ENCODE data around the gene TBCD.

Gene TBCD

GRCh38 chr17:82913304-82914043, 161.6 kb downstream of the TBCD start:
- no peaks in the 10 kb centered on the region for H3K27me3 Mint-ChIP-seq (ENCODE audit: low read depth)
- H3K9me3 Mint-ChIP-seq, result no peaks in the 10 kb centered on the region
- DNase-seq (ENCODE audit: low spot score), result no peak
- H3K4me1 Mint-ChIP-seq (ENCODE audit: low read depth), result peaks cover 16% of the 10 kb centered on the region
- peaks cover 25% of the 10 kb centered on the region for H3K36me3 Mint-ChIP-seq (ENCODE audit: low read depth)
- H3K27ac Mint-ChIP-seq, result no peak overlapping the region
- H3K4me3 Mint-ChIP-seq, result no peak overlapping the region

GRCh38 chr17:82914375-82914774, 162.5 kb downstream of the TBCD start:
- no peak overlapping the region for H3K27ac Mint-ChIP-seq

GRCh38 chr17:82915010-82915756, 163.3 kb downstream of the TBCD start:
- Mint-ChIP-seq H3K4me3 (no peak overlapping the region), H3K4me1 (ENCODE audit: low read depth) (peaks cover 13% of the 10 kb centered on the region), H3K27ac (no peak overlapping the region), H3K36me3 (ENCODE audit: low read depth) (peaks cover 31% of the 10 kb centered on the region), H3K27me3 (ENCODE audit: low read depth) (no peaks in the 10 kb centered on the region), H3K9me3 (no peaks in the 10 kb centered on the region)
- no peak for DNase-seq (ENCODE audit: low spot score)

More at GRCh38 chr17:82914375-82914774, 162.5 kb downstream of the TBCD start:
- no peaks in the 10 kb centered on the region for H3K27me3 Mint-ChIP-seq (ENCODE audit: low read depth)
- H3K9me3 Mint-ChIP-seq, result no peaks in the 10 kb centered on the region
- H3K4me1 Mint-ChIP-seq (ENCODE audit: low read depth), result peaks cover 14% of the 10 kb centered on the region
- H3K36me3 Mint-ChIP-seq (ENCODE audit: low read depth), result peaks cover 27% of the 10 kb centered on the region
- H3K4me3 Mint-ChIP-seq, result no peak overlapping the region
- no peak for DNase-seq (ENCODE audit: low spot score)

- peaks cover 13% of the 10 kb centered on the region for H3K4me1 Mint-ChIP-seq (ENCODE audit: low read depth)
- H3K4me3 Mint-ChIP-seq, result no peak overlapping the region
- DNase-seq (ENCODE audit: low spot score), result no peak
- no peaks in the 10 kb centered on the region for H3K27me3 Mint-ChIP-seq (ENCODE audit: low read depth)
- no peaks in the 10 kb centered on the region for H3K9me3 Mint-ChIP-seq
- H3K36me3 Mint-ChIP-seq (ENCODE audit: low read depth), result peaks cover 31% of the 10 kb centered on the region
- H3K27ac Mint-ChIP-seq, result no peak overlapping the region
Measured at GRCh38 chr17:82915757-82916027, 163.8 kb downstream of the TBCD start.

- H3K9me3 Mint-ChIP-seq, result no peaks in the 10 kb centered on the region
- H3K36me3 Mint-ChIP-seq (ENCODE audit: low read depth), result peaks cover 28% of the 10 kb centered on the region
- no peak overlapping the region for H3K27ac Mint-ChIP-seq
- peaks cover 7% of the 10 kb centered on the region for H3K4me1 Mint-ChIP-seq (ENCODE audit: low read depth)
- no peak overlapping the region for H3K4me3 Mint-ChIP-seq
- no peak for DNase-seq (ENCODE audit: low spot score)
- H3K27me3 Mint-ChIP-seq (ENCODE audit: low read depth), result no peaks in the 10 kb centered on the region
Measured at GRCh38 chr17:82917699-82918345, 166.0 kb downstream of the TBCD start.

- no peak overlapping the region for H3K27ac Mint-ChIP-seq
Measured at GRCh38 chr17:82918508-82918907, 166.6 kb downstream of the TBCD start.

GRCh38 chr17:82920150-82920549, 168.3 kb downstream of the TBCD start:
- Mint-ChIP-seq H3K9me3 (no peaks in the 10 kb centered on the region), H3K4me1 (ENCODE audit: low read depth) (peaks cover 7% of the 10 kb centered on the region), H3K27ac (peak overlapping the region; percentile 20), H3K4me3 (no peak overlapping the region), H3K36me3 (ENCODE audit: low read depth) (peaks cover 32% of the 10 kb centered on the region), H3K27me3 (ENCODE audit: low read depth) (no peaks in the 10 kb centered on the region)
- no peak for DNase-seq (ENCODE audit: low spot score)

More at GRCh38 chr17:82918508-82918907, 166.6 kb downstream of the TBCD start:
- Mint-ChIP-seq H3K4me3 (no peak overlapping the region), H3K9me3 (no peaks in the 10 kb centered on the region), H3K27me3 (ENCODE audit: low read depth) (no peaks in the 10 kb centered on the region), H3K36me3 (ENCODE audit: low read depth) (peaks cover 33% of the 10 kb centered on the region), H3K4me1 (ENCODE audit: low read depth) (peaks cover 7% of the 10 kb centered on the region)
- no peak for DNase-seq (ENCODE audit: low spot score)

GRCh38 chr17:82920715-82921114, 168.8 kb downstream of the TBCD start:
- no peak overlapping the region for H3K27ac Mint-ChIP-seq
- DNase-seq (ENCODE audit: low spot score), result no peak
- H3K4me3 Mint-ChIP-seq, result no peak overlapping the region
- peaks cover 7% of the 10 kb centered on the region for H3K4me1 Mint-ChIP-seq (ENCODE audit: low read depth)
- H3K9me3 Mint-ChIP-seq, result no peaks in the 10 kb centered on the region
- H3K36me3 Mint-ChIP-seq (ENCODE audit: low read depth), result peaks cover 30% of the 10 kb centered on the region
- no peaks in the 10 kb centered on the region for H3K27me3 Mint-ChIP-seq (ENCODE audit: low read depth)

- no peak for DNase-seq (ENCODE audit: low spot score)
- H3K9me3 Mint-ChIP-seq, result no peaks in the 10 kb centered on the region
- H3K27ac Mint-ChIP-seq, result no peak overlapping the region
- H3K27me3 Mint-ChIP-seq (ENCODE audit: low read depth), result no peaks in the 10 kb centered on the region
- H3K36me3 Mint-ChIP-seq (ENCODE audit: low read depth), result peaks cover 29% of the 10 kb centered on the region
- H3K4me1 Mint-ChIP-seq (ENCODE audit: low read depth), result peaks cover 4% of the 10 kb centered on the region
- no peak overlapping the region for H3K4me3 Mint-ChIP-seq
Measured at GRCh38 chr17:82921426-82921825, 169.6 kb downstream of the TBCD start.

- H3K27ac Mint-ChIP-seq, result no peak overlapping the region
- H3K9me3 Mint-ChIP-seq, result no peaks in the 10 kb centered on the region
- H3K27me3 Mint-ChIP-seq (ENCODE audit: low read depth), result no peaks in the 10 kb centered on the region
- H3K4me3 Mint-ChIP-seq, result no peak overlapping the region
- no peaks in the 10 kb centered on the region for H3K4me1 Mint-ChIP-seq (ENCODE audit: low read depth)
- DNase-seq (ENCODE audit: low spot score), result no peak
- H3K36me3 Mint-ChIP-seq (ENCODE audit: low read depth), result peaks cover 39% of the 10 kb centered on the region
Measured at GRCh38 chr17:82922646-82923045, 170.8 kb downstream of the TBCD start.

GRCh38 chr17:82923366-82924113, 171.7 kb downstream of the TBCD start:
- Mint-ChIP-seq H3K9me3 (no peaks in the 10 kb centered on the region), H3K36me3 (ENCODE audit: low read depth) (peaks cover 43% of the 10 kb centered on the region), H3K4me1 (ENCODE audit: low read depth) (no peaks in the 10 kb centered on the region), H3K4me3 (no peak overlapping the region), H3K27ac (no peak overlapping the region), H3K27me3 (ENCODE audit: low read depth) (no peaks in the 10 kb centered on the region)
- no peak for DNase-seq (ENCODE audit: low spot score)

GRCh38 chr17:82924214-82924613, 172.3 kb downstream of the TBCD start:
- Mint-ChIP-seq H3K4me3 (no peak overlapping the region), H3K9me3 (no peaks in the 10 kb centered on the region), H3K27me3 (ENCODE audit: low read depth) (no peaks in the 10 kb centered on the region), H3K4me1 (ENCODE audit: low read depth) (no peaks in the 10 kb centered on the region), H3K36me3 (ENCODE audit: low read depth) (peaks cover 47% of the 10 kb centered on the region), H3K27ac (peak overlapping the region; percentile 8)
- DNase-seq (ENCODE audit: low spot score), result no peak

GRCh38 chr17:82924812-82925211, 172.9 kb downstream of the TBCD start:
- no peaks in the 10 kb centered on the region for H3K4me1 Mint-ChIP-seq (ENCODE audit: low read depth)
- H3K4me3 Mint-ChIP-seq, result no peak overlapping the region
- no peaks in the 10 kb centered on the region for H3K9me3 Mint-ChIP-seq
- no peak for DNase-seq (ENCODE audit: low spot score)
- no peak overlapping the region for H3K27ac Mint-ChIP-seq
- peaks cover 47% of the 10 kb centered on the region for H3K36me3 Mint-ChIP-seq (ENCODE audit: low read depth)
- H3K27me3 Mint-ChIP-seq (ENCODE audit: low read depth), result no peaks in the 10 kb centered on the region

GRCh38 chr17:82925336-82925735, 173.5 kb downstream of the TBCD start:
- no peak overlapping the region for H3K4me3 Mint-ChIP-seq
- no peaks in the 10 kb centered on the region for H3K4me1 Mint-ChIP-seq (ENCODE audit: low read depth)
- peaks cover 45% of the 10 kb centered on the region for H3K36me3 Mint-ChIP-seq (ENCODE audit: low read depth)
- no peak for DNase-seq (ENCODE audit: low spot score)
- H3K9me3 Mint-ChIP-seq, result no peaks in the 10 kb centered on the region
- no peak overlapping the region for H3K27ac Mint-ChIP-seq
- H3K27me3 Mint-ChIP-seq (ENCODE audit: low read depth), result no peaks in the 10 kb centered on the region
